ENCODE data around the gene THOC1.

DNA sequence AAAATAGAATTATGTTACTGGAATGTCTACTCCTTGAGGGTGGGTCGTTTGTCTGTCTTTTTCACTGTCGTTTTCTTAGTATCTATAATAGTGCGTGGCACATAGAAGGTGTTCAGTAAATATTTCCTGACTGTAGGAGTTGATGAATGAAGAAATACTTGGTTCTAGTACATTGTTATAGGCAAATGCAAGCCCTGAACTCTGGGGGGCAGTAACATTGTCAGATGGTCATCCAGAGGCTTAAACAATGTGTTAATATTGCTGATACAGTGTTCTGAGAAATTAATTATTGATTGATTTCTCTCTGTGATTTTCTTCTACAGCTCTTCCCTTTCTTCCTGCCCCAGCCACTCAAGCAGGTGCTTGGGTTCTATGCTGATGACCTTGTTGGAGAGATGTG is 24.4 kb upstream of the THOC1 start:
- TF ChIP-seq RFX5 (IDR thresholded peaks at IDR 0.05; ENCODE audit: low read length) = no peak
- TF ChIP-seq GATA2 (CRISPR knock-in tag; IDR thresholded peaks at IDR 0.05) = no peak
- no peak for TF ChIP-seq YY1 (IDR thresholded peaks at IDR 0.05; ENCODE audit: low read depth)
- no peak for TF ChIP-seq REST (IDR thresholded peaks at IDR 0.05; ENCODE audit: low read depth, low read length)
- TF ChIP-seq CHD2 (IDR thresholded peaks at IDR 0.05; ENCODE audit: low read length, partially characterized antibody) = no peak
- no peak for TF ChIP-seq MEF2A (IDR thresholded peaks at IDR 0.05; ENCODE audit: borderline replicate concordance, low read depth)
- TF ChIP-seq EZH2phosphoT487 (IDR thresholded peaks at IDR 0.05; ENCODE audit: borderline replicate concordance, low read depth) = no peak
- TF ChIP-seq RAD21 (IDR thresholded peaks at IDR 0.05; ENCODE audit: low read length) = peak; percentile 34; the same call in 1 of the 2 replicates
- TF ChIP-seq CTCF (IDR thresholded peaks at IDR 0.05) = peak; percentile 36
- TF ChIP-seq EP300 (IDR thresholded peaks at IDR 0.05; ENCODE audit: borderline replicate concordance in 1 of 2, low read depth in 1 of 2, low read length in 1 of 2) = no peak
- TF ChIP-seq SMC3 (IDR thresholded peaks at IDR 0.05; ENCODE audit: low read depth, low read length) = no peak
- TF ChIP-seq MXI1 (IDR thresholded peaks at IDR 0.05; ENCODE audit: low read depth, low read length) = no peak
- no peak for TF ChIP-seq USF1 (IDR thresholded peaks at IDR 0.05; ENCODE audit: borderline replicate concordance, low read depth)
